ENCODE measurements around the gene GBA3.

The GBA3 gene

DNA sequence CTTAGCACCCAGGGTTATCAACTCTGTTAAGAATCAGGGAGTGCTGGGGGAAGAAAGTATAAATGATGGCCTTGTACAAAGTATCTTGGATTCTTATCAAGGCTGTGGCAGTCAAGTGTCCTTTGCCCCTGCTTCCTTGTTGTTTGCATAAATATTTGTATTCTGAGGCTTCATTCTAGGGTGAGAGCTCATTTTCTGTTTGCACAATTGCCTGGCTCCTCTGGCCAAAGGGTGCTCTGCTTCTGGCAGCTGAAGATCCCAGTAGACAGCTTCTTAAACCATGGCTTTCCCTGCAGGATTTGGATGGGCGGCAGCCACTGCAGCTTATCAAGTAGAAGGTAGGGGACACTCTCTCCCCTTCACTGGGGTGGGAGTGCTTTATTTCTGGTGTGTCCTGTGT is at the start of gene GBA3:
GBA3 (plus strand) TSS at position 202 of the 400 bp plus-strand sequence.
- DNase-seq (ENCODE audit: low read depth in 3 of 3) = no peak

DNA sequence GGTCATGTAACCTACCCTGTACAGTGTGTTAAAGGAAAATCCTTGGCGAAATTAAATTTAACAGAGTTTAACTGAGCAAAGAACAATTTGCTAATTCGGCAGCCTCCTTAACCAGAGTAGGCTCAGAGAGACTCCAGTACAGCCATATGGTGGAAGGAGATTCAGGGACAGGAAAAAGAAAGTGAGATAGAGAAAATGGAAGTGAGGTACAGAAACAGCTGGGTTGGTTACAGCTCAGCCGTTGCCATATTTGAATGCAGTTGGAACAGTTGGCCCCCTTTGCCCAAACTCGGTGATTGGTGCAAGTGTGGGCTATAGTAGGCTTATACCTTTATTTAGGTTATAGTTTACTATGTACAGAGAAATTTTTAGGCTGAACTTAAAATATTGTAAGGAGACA is 48.8 kb upstream of the GBA3 start:
- no peak for DNase-seq (ENCODE audit: low read depth in 3 of 3)

DNA sequence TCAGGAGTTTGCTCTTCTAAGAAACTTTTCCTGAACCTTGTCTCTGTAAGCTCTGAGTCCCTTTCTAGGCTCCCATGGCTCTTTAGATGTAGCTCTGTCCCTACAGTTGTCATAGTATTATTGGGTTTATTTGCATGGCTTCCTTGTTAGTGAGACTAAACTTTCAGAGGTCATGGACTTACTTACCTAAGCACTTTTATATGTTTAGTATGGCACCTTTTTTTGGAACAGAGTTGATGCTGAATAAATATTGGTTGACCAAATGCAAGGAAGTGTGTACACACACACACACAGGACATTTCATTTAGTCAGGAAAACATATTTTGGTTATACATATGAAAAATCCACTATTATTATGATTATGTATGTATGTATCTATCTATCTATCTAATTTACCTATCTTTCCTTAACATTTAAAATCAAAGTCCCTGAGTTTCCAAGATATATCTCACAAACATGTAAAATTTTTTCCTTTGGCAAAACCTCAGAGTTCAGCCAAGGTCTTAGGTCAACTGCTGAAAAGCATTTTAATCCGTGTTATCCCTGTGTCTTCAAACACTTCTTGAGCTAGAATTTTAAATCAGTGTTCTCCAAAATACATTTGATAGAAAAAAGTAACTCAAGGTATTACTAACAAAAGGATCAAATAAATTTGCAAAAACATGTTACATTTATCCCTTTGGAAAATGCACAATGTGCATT is 47.1 kb upstream of the GBA3 start:
- no peak for DNase-seq (ENCODE audit: low read depth in 3 of 3)

DNA sequence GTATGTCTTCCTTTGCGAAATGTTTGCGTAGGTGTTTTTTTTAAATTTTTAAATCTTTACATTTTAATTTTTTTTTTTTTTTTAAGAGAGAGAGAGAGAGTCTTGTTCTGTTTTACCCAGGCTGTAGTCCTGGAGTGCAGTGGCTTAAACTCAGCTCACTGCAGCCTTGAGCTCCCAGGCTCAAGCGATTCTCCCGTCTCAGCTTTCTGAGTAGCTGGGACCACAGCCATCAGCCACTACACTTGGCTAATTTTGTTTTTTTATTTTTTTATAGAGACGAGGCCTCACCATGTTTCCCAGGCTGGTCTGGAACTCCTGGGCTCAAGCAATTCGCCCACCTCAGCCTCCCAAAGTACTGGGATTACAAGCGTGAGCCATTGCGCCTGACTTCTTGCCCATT is 43.7 kb upstream of the GBA3 start:
- no peak for DNase-seq (ENCODE audit: low read depth in 3 of 3)

GRCh38 chr4:22650771-22651170 is 42.0 kb upstream of the GBA3 start:
- no peak for DNase-seq (ENCODE audit: low read depth in 3 of 3)

GRCh38 chr4:22653752-22654151 is 39.0 kb upstream of the GBA3 start:
- DNase-seq (ENCODE audit: low read depth in 3 of 3) = no peak

- DNase-seq (ENCODE audit: low read depth in 3 of 3) = no peak
Observed at GRCh38 chr4:22661443-22661842, 31.3 kb upstream of the GBA3 start.

GRCh38 chr4:22667332-22667940 is 25.3 kb upstream of the GBA3 start:
- no peak for DNase-seq (ENCODE audit: low read depth in 3 of 3)

DNA sequence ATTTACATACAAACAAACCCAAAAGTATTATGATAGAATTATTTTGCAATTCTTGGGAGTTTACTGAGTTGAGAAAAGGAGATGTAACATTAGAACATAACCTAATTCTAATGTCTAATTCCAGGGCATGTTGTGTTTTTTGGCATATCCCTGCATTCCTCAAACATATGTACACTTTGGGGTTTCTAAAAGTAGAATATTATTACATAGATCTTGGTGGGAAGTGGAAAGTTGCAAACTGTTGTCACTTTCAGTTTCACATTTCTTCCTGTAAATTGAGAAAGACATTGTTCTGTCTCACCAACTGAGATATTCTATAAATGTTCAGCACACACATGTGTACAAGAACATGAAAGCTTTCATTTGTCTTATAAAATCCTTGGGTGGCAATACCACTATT is 24.4 kb upstream of the GBA3 start:
- DNase-seq (ENCODE audit: low read depth in 3 of 3) = no peak

DNA sequence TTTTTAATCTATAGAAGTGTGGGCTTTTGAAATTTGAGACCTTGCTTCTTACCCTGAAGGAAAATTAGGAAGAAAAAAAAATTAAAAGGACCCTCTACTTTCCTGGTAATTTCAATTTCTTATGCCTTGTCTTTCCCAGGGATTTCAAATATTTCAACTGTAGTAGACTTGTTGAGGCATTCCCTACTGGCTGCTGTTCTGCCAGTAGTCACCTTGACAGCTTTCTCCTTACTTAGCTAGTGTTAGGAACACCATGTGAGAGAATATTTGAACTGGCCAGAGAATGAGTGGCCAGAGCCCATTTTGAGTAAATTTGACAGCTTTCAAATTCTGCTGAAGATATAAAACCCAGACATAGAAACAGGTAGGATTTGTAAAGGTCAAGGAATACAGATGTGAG is 24.0 kb upstream of the GBA3 start:
- no peak for DNase-seq (ENCODE audit: low read depth in 3 of 3)

DNA sequence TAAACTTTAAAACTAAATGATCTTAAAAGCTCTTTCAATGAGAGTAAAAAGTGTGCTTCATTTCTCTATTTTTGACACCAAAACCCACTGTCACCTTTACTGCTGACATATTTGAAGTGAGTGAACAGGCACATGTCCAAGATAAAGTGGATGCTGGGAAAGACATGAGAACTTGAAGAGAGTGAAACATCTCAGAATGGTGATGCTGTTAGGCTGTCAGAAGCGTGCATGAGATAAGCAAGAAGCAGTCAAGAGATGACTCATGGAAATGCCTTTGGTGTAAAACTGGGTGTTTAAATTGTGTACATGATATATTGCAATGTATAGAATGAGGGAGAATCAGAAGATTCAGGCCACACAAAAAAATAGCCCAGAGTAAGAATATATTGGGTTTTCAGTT is 21.8 kb upstream of the GBA3 start:
- no peak for DNase-seq (ENCODE audit: low read depth in 3 of 3)

DNA sequence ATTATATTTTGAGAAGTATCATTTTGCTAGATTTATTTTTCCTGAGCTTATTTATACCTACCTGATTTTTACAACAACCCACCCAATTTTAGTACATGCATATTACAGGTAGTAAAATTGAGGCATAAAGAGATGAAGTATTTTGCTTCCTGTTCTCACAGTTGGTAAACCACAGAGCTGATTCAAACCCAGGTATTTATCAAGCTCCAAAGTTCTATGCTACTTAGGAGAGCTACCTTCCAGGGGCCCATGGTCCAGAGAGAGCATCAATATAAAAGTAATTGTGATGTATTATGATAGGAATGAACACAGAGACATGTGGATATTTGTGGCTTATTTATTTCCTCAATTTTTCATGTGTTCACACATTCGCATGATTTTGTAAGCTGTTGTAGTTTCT is 20.2 kb upstream of the GBA3 start:
- no peak for DNase-seq (ENCODE audit: low read depth in 3 of 3)

- DNase-seq (ENCODE audit: low read depth in 3 of 3) = no peak
Observed at GRCh38 chr4:22672944-22673343, 19.8 kb upstream of the GBA3 start.

DNA sequence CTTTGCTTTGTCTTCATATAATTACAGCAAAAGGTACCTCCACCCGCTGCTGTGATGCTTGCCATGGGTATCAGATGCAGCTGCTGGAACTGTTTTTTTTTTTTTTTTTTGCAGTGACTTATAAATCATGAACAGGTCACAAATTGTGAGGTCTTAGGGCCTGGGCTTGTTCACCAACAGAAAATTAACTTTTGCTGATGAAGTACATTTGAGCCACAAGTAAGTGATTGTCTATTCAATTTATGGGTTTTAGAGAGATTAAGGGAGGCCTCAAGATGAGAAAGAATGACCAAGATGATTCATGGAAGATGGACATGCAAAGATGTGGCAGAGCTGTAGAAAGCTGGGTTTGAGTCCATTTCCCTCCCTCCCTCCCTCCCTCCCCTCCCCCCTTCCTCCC is 18.0 kb upstream of the GBA3 start:
- DNase-seq (ENCODE audit: low read depth in 3 of 3) = no peak

DNA sequence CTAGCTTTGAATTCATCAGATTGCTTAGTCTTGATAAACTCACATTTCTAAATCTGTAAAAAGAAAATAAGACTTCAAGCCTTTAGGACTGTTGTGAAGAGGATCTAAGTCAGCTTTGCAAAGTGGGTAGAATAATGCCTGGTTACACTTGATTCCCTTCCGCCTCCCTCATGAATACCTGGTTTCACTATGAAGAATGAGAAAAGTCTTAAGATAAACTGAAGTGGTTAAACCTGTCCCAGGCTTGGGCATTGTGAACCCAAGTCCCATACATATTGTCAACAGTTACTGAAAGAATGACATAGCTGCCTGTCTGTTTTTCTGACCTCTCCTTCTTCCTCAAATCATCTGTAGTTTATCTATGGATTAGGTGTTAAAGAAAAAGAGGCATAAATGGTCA is 16.7 kb upstream of the GBA3 start:
- DNase-seq (ENCODE audit: low read depth in 3 of 3) = no peak

GRCh38 chr4:22677780-22678179 is 15.0 kb upstream of the GBA3 start:
- DNase-seq (ENCODE audit: low read depth in 3 of 3) = no peak

GRCh38 chr4:22678940-22679854 is 13.5 kb upstream of the GBA3 start:
- no peak for DNase-seq (ENCODE audit: low read depth in 3 of 3)

GRCh38 chr4:22680065-22680642 is 12.6 kb upstream of the GBA3 start:
- DNase-seq (ENCODE audit: low read depth in 3 of 3) = no peak

- no peak for DNase-seq (ENCODE audit: low read depth in 3 of 3)
Observed at GRCh38 chr4:22683726-22684125, 9.0 kb upstream of the GBA3 start.

- DNase-seq (ENCODE audit: low read depth in 3 of 3) = no peak
Observed at GRCh38 chr4:22686141-22686540, 6.6 kb upstream of the GBA3 start.

DNA sequence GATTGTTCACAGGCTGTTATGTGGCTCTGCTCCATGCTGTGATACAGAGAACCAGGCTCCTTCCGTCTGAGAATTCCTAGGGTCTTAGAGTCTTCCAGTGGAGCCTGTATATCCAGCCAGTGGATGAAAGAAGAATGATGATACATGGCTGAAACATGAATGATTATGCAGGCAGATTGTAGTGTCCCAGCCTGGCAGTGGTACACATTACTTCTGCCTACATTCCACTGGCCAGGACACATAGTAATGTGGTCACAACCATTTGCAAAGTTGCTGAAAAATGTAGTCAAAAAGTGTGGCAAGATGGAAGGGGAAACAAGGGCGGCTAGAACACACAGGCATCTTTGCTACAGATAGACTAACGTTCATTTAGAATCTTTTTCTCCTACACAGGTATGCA is 4.5 kb upstream of the GBA3 start:
- DNase-seq (ENCODE audit: low read depth in 3 of 3) = no peak

DNA sequence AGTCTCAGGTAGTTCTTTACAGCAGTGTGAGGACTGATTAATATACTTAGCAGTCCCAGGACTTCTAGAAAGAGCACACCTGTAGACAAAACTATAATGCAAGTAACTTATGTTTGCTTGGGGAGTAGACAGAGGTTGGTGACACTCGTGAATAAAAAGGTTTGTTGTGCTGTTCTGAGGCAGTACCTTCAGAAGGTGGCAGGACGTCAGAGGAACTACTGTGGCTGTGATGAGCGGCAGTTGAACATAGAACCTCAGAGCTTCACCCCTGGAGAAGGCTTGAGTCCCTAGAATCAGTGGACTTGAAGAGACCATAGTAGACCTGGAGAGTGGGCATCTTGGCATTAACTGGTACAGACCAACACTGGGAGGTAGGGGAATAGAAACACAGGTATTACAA is 3.3 kb upstream of the GBA3 start:
- no peak for DNase-seq (ENCODE audit: low read depth in 3 of 3)
